CD14-positive monocyte (primary cell): Measurements from ENCODE around the gene SEC23A. TPM values are rescaled to one million over a fixed set of nuclear protein-coding genes. Genes with fewer than 3 reads are reported as not detected.
"Not testable (repeated sequence)": the region's sequence is repeated elsewhere in the genome, so short reads cannot be mapped to it uniquely, and the experiment has no call there.

ENCODE experiments used
- DNase-seq, 3 donors: peaks; one replicate each; pipeline ENCODE4 v3.0.0-alpha.2; 2011 to 2022
- H2AFZ ChIP-seq: 2 replicates; pipeline ENCODE4 v1.6.0; 2012; ENCODE audit warnings: mild to moderate bottlenecking, low read depth, low read length, inconsistent platforms; ENCODE audit not compliant: insufficient read depth, poor library complexity, severe bottlenecking
- H3K27ac ChIP-seq, 2 donors: 1 replicate in 1 of 2; 2 replicates in 1 of 2; pipeline ENCODE4 v1.5.1; 2012 to 2013; ENCODE audit warnings: low read length in 2 of 2, control low read depth in 1 of 2, inconsistent platforms in 1 of 2, low read depth in 1 of 2, mild to moderate bottlenecking in 1 of 2
- H3K27me3 ChIP-seq, 2 donors: one replicate each; pipeline versions ENCODE4 v1.6.0 to v1.6.1; 2011 to 2013; ENCODE audit warnings: low read length in 2 of 2; ENCODE audit not compliant: control insufficient read depth in 2 of 2, insufficient read depth in 2 of 2
- H3K36me3 ChIP-seq, 2 donors: replicated peaks in 1 of 2; 1 replicate in 1 of 2; 2 replicates in 1 of 2; pipeline versions ENCODE4 v1.5.1 to v1.6.1; 2012 to 2013; ENCODE audit warnings: low read length in 2 of 2, control low read depth in 1 of 2, inconsistent platforms in 1 of 2, mild to moderate bottlenecking in 1 of 2; ENCODE audit not compliant: insufficient read depth in 2 of 2, control insufficient read depth in 1 of 2
- H3K4me1 ChIP-seq, 2 donors: 1 replicate in 1 of 2; 2 replicates in 1 of 2; pipeline versions ENCODE4 v1.5.1 to v1.6.1; 2012 to 2013; ENCODE audit warnings: low read length in 2 of 2, control low read depth in 1 of 2, inconsistent platforms in 1 of 2, mild to moderate bottlenecking in 1 of 2, moderate library complexity in 1 of 2; ENCODE audit not compliant: insufficient read depth in 2 of 2, control insufficient read depth in 1 of 2
- H3K4me2 ChIP-seq: replicated peaks from 2 replicates; pipeline ENCODE3; 2012; ENCODE audit warnings: low read length, moderate library complexity, mild to moderate bottlenecking; ENCODE audit not compliant: poor library complexity, severe bottlenecking; ENCODE audit errors: extremely low read depth
- H3K4me3 ChIP-seq, 3 experiments: fragments of 200-600 bp in 1 of 3; sonication (generic) in 1 of 3; replicated peaks in 1 of 3; 1 replicate in 2 of 3; 2 replicates in 1 of 3; pipeline ENCODE4 v1.5.1; 2011 to 2013; ENCODE audit warnings: low read length in 3 of 3, mild to moderate bottlenecking in 3 of 3, control low read depth in 2 of 3, low read depth in 2 of 3, inconsistent platforms in 1 of 3, moderate library complexity in 1 of 3
- H3K79me2 ChIP-seq: 2 replicates; pipeline ENCODE4 v1.6.0; 2012; ENCODE audit warnings: mild to moderate bottlenecking, control low read depth, inconsistent platforms, low read length, moderate library complexity; ENCODE audit not compliant: insufficient read depth
- H3K9ac ChIP-seq: 2 replicates; pipeline ENCODE4 v1.6.0; 2017; ENCODE audit warnings: low read length, mild to moderate bottlenecking; ENCODE audit not compliant: insufficient read depth, poor library complexity, severe bottlenecking
- H3K9me3 ChIP-seq, 2 donors: replicated peaks in 1 of 2; 1 replicate in 1 of 2; 2 replicates in 1 of 2; pipeline versions ENCODE4 v1.5.1 to v1.6.1; 2012 to 2013; ENCODE audit warnings: low read length in 2 of 2, control low read depth in 1 of 2; ENCODE audit not compliant: control insufficient read depth in 1 of 2, insufficient read depth in 1 of 2
- H4K20me1 ChIP-seq: 2 replicates; pipeline ENCODE4 v1.6.0; 2012; ENCODE audit warnings: mild to moderate bottlenecking, low read length, control low read depth, moderate library complexity; ENCODE audit not compliant: insufficient read depth
- H3K27ac Mint-ChIP-seq, 7 donors: one replicate each; pipeline ENCODE4 v1.8.0; 2020; ENCODE audit warnings: mild to moderate bottlenecking in 7 of 7, mixed read lengths in 7 of 7, moderate library complexity in 6 of 7, inconsistent platforms in 2 of 7
- H3K27me3 Mint-ChIP-seq, 3 donors: one replicate each; pipeline ENCODE4 v1.8.0; 2021 to 2022; ENCODE audit warnings: low read depth in 3 of 3, mild to moderate bottlenecking in 3 of 3, mixed read lengths in 3 of 3, moderate library complexity in 3 of 3, inconsistent platforms in 1 of 3
- H3K36me3 Mint-ChIP-seq, 2 donors: one replicate each; pipeline ENCODE4 v1.8.0; 2020; ENCODE audit warnings: mixed read lengths in 2 of 2, inconsistent platforms in 1 of 2, mild to moderate bottlenecking in 1 of 2
- H3K4me1 Mint-ChIP-seq: one replicate; pipeline ENCODE4 v1.8.0; 2020; ENCODE audit warnings: mild to moderate bottlenecking, mixed read lengths
- H3K4me3 Mint-ChIP-seq, 2 donors: one replicate each; pipeline ENCODE4 v1.8.0; 2020; ENCODE audit warnings: mild to moderate bottlenecking in 2 of 2, mixed read lengths in 2 of 2, moderate library complexity in 1 of 2
- H3K9me3 Mint-ChIP-seq, 7 donors: one replicate each; pipeline ENCODE4 v1.8.0; 2020 to 2022; ENCODE audit warnings: mixed read lengths in 7 of 7, mild to moderate bottlenecking in 6 of 7, moderate library complexity in 6 of 7, inconsistent platforms in 2 of 7
- WGBS: methylation state at CpG from one replicate; pipeline ENCODE4 v1.1.5; 2013; ENCODE audit warnings: missing lambda C conversion rate; ENCODE audit not compliant: insufficient coverage; 5-methylcytosine and 5-hydroxymethylcytosine counted together
- intact Hi-C, 2 donors: fragments of 100-400 bp; cut with micrococcal nuclease; formaldehyde crosslinking; loops; one replicate each; pipeline versions ENCODE4 v1.15.0 to v1.15.1; 2023
- polyA plus RNA-seq, 3 donors: library from polyadenylated mRNA; depleted of rRNA in 1 of 3; unstranded in 2 of 3; stranded (reverse) in 1 of 3; fragments of 300-500 nt in 2 of 3; fragments of >200 nt in 1 of 3; fragmentation: Illumina TruSeq in 2 of 3; gene quantifications; 1 replicate in 2 of 3; 2 replicates in 1 of 3; pipeline ENCODE4 v1.2.3, GENCODE V29; 2012 to 2021
- TF ChIP-seq, protein P1 (sequence below): fragments of 200-600 bp; IDR thresholded peaks from one replicate; pipeline ENCODE4 v1.8.0; 2022; ENCODE audit warnings: antibody characterized with exemption, mild to moderate bottlenecking

Gene SEC23A
- polyA plus RNA-seq, 3 donors: 13.8 to 37.3 (median 36.4) TPM

DNA sequence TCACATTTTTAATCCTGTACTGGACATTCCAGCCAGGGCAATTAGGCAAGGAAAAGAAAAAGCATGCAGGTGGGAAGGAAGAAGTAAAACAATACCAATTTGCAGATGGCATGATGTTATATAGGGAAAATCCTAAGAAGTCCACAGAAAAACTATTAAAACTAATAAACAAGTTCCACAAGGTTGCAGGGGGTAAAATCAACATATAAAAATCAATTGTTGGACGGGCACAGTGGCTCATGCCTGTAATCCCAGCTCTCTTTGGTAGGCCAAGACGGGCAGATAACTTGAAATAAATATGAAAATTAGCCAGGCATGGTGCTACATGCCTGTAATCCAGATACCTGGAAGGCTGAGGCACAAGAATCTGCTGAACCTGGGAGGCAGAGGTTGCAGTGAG is 31.9 kb downstream of the SEC23A start:
- Histone ChIP-seq H2AFZ (no peak overlapping the region), H3K9ac (no peak overlapping the region), H3K9me3 (no peaks in the 10 kb centered on the region), H3K79me2 (no peaks in the 10 kb centered on the region), H3K36me3 (peaks cover 65 to 91% of the 10 kb centered on the region in 2 donors), H3K4me2 (no peak overlapping the region), H3K27ac (no peak overlapping the region), H3K27me3 (no peaks in the 10 kb centered on the region), H4K20me1 (no peaks in the 10 kb centered on the region), H3K4me1 (no peaks in the 10 kb centered on the region), H3K4me3 (no peak overlapping the region)
- H3K4me3 Mint-ChIP-seq: no peak overlapping the region
- intact Hi-C loops: no loop called here
- TF ChIP-seq, protein P1, sequence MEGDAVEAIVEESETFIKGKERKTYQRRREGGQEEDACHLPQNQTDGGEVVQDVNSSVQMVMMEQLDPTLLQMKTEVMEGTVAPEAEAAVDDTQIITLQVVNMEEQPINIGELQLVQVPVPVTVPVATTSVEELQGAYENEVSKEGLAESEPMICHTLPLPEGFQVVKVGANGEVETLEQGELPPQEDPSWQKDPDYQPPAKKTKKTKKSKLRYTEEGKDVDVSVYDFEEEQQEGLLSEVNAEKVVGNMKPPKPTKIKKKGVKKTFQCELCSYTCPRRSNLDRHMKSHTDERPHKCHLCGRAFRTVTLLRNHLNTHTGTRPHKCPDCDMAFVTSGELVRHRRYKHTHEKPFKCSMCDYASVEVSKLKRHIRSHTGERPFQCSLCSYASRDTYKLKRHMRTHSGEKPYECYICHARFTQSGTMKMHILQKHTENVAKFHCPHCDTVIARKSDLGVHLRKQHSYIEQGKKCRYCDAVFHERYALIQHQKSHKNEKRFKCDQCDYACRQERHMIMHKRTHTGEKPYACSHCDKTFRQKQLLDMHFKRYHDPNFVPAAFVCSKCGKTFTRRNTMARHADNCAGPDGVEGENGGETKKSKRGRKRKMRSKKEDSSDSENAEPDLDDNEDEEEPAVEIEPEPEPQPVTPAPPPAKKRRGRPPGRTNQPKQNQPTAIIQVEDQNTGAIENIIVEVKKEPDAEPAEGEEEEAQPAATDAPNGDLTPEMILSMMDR: no peak
- H3K9me3 Mint-ChIP-seq: peaks cover 0 to 7% (median 0%) of the 10 kb centered on the region in 7 donors
- H3K4me1 Mint-ChIP-seq: no peaks in the 10 kb centered on the region
- peaks cover 62 to 81% of the 10 kb centered on the region in 2 donors for H3K36me3 Mint-ChIP-seq
- WGBS: 100% methylated on average over 1 of the region's 2 CpGs
- peaks cover 0 to 2% (median 0%) of the 10 kb centered on the region in 3 donors for H3K27me3 Mint-ChIP-seq
- H3K27ac Mint-ChIP-seq: peak overlapping the region in 1 of 7 donors; percentile 37
- no peak for DNase-seq

DNA sequence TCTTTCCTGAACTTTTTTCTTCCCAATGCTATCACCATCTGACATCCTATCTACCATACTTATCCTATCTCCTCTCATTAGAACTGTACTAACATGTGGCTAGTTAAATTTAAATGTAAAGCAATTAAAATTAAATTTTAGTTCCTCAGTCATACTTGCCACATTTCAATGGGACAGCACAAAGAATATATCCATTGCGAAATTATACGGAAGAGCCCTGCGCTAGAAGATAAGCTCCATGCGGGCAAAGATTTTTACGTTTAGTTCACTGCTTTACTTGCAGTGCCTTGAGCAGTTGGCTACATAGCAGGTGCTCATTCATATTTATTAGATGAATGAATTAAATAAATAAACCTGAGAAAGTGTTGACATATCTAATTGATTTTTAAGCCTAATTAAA is 33.1 kb downstream of the SEC23A start:
- Histone ChIP-seq H3K27ac (no peak overlapping the region), H3K4me1 (no peaks in the 10 kb centered on the region), H3K9me3 (no peaks in the 10 kb centered on the region), H3K4me2 (no peak overlapping the region), H3K9ac (no peak overlapping the region), H3K4me3 (no peak overlapping the region), H2AFZ (no peak overlapping the region), H4K20me1 (no peaks in the 10 kb centered on the region), H3K27me3 (no peaks in the 10 kb centered on the region), H3K79me2 (no peaks in the 10 kb centered on the region), H3K36me3 (peaks cover 63 to 93% of the 10 kb centered on the region in 2 donors)
- Mint-ChIP-seq H3K27me3 (peaks cover 0 to under 1% (median 0%) of the 10 kb centered on the region in 3 donors), H3K9me3 (peaks cover 0 to 7% (median 2%) of the 10 kb centered on the region in 7 donors), H3K36me3 (peaks cover 67 to 78% of the 10 kb centered on the region in 2 donors), H3K4me3 (no peak overlapping the region), H3K4me1 (no peaks in the 10 kb centered on the region), H3K27ac (no peak overlapping the region)
- no peak for DNase-seq
- TF ChIP-seq, protein P1: no peak
- WGBS: 100% methylated on average over 1 of the region's 5 CpGs
- intact Hi-C loops: no loop called here

DNA sequence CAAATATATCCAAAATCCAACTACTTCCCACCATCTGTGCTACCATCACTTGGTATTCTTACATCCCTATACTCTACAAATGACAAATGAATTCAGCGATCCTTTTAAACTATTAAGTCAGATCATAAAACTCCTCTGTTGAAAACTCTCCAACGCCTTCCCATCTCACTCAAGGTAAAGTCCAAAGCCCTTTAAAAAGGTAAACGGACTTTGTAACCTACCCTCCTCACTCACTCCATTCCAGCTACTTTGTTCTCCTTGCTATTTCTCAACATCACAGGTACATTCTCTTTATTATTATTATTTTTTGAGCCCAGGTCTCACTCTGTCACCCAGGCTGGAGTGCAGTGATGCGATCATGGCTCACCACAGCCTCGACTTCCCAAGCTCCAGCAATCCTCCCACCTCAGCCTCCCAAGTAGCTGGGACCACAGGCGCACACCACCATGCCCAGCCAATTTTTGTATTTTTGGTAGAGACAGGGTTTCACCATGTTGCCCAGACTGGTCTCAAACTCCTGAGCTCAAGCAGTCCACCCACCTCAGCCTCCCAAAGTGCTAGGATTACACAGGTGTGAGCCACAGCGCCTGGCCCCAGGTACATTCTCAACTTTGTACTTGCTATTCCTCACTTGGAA is 33.7 kb downstream of the SEC23A start:
- H3K36me3 Mint-ChIP-seq: peaks cover 68 to 80% of the 10 kb centered on the region in 2 donors
- H3K27me3 ChIP-seq, H2AFZ ChIP-seq, DNase-seq, H3K79me2 ChIP-seq, H3K9me3 ChIP-seq, H3K9me3 Mint-ChIP-seq, H3K4me3 ChIP-seq, H3K4me1 Mint-ChIP-seq, intact Hi-C loops, H4K20me1 ChIP-seq, H3K4me3 Mint-ChIP-seq, H3K4me2 ChIP-seq, H3K9ac ChIP-seq, H3K27me3 Mint-ChIP-seq, H3K4me1 ChIP-seq, H3K27ac Mint-ChIP-seq, H3K27ac ChIP-seq: not testable (repeated sequence)
- WGBS: 100% methylated on average over 3 of the region's 7 CpGs
- peaks cover 64 to 93% of the 10 kb centered on the region in 2 donors for H3K36me3 ChIP-seq
